HG03521 (cell line): Measurements from ENCODE around the gene ANKRD44.
"Not testable (repeated sequence)": the region's sequence is repeated elsewhere in the genome, so short reads cannot be mapped to it uniquely, and the experiment has no call there.

Experiments
- ATAC-seq: cut with Tn5 transposase; IDR thresholded peaks from one replicate; pipeline ENCODE4 v1.9.1; 2021; ENCODE audit warnings: mild to moderate bottlenecking, moderate library complexity; ENCODE audit not compliant: unreplicated experiment

The ANKRD44 gene

GRCh38 chr2:197057959-197058358 is 252.6 kb downstream of the ANKRD44 start:
- no peak for ATAC-seq

- no peak for ATAC-seq
These were observed 255.5 kb downstream of the ANKRD44 start for GRCh38 chr2:197055045-197055444.

- ATAC-seq = no peak
These were observed 256.1 kb downstream of the ANKRD44 start for GRCh38 chr2:197054437-197054836.

- no peak for ATAC-seq
These were observed 258.2 kb downstream of the ANKRD44 start for GRCh38 chr2:197052356-197052755.

GRCh38 chr2:197045115-197045514 is 265.5 kb downstream of the ANKRD44 start:
- no peak for ATAC-seq

GRCh38 chr2:197042739-197043196 is 267.8 kb downstream of the ANKRD44 start:
- peak; percentile 54 for ATAC-seq

- no peak for ATAC-seq
These were observed 272.6 kb downstream of the ANKRD44 start for GRCh38 chr2:197037863-197038398.

- ATAC-seq = no peak
These were observed 275.6 kb downstream of the ANKRD44 start for GRCh38 chr2:197035002-197035401.

- no peak for ATAC-seq
These were observed 276.3 kb downstream of the ANKRD44 start for GRCh38 chr2:197034292-197034691.

GRCh38 chr2:197033222-197033621 is 277.4 kb downstream of the ANKRD44 start:
- ATAC-seq = no peak

GRCh38 chr2:197031803-197032202 is 278.8 kb downstream of the ANKRD44 start:
- no peak for ATAC-seq

GRCh38 chr2:197030090-197030489 is 280.5 kb downstream of the ANKRD44 start:
- no peak for ATAC-seq

- no peak for ATAC-seq
These were observed 281.9 kb downstream of the ANKRD44 start for GRCh38 chr2:197028633-197029032.

GRCh38 chr2:197028230-197028629 is 282.4 kb downstream of the ANKRD44 start:
- no peak for ATAC-seq

GRCh38 chr2:197024206-197024605 is 286.4 kb downstream of the ANKRD44 start:
- no peak for ATAC-seq

- ATAC-seq = not testable (repeated sequence)
These were observed 289.7 kb downstream of the ANKRD44 start for GRCh38 chr2:197020921-197021320.

GRCh38 chr2:197013098-197013497 is 297.5 kb downstream of the ANKRD44 start:
- ATAC-seq = no peak

- peak; percentile 39 for ATAC-seq
These were observed 298.6 kb downstream of the ANKRD44 start for GRCh38 chr2:197011801-197012641.

- no peak for ATAC-seq
These were observed 299.6 kb downstream of the ANKRD44 start for GRCh38 chr2:197011021-197011417.

- ATAC-seq = no peak
These were observed 300.2 kb downstream of the ANKRD44 start for GRCh38 chr2:197010200-197011020.

- not testable (repeated sequence) for ATAC-seq
These were observed 301.7 kb downstream of the ANKRD44 start for GRCh38 chr2:197008741-197009341.
